VCaP (cell line): ENCODE measurements around the gene KRTAP10-2.

Source experiments
- H3K27ac ChIP-seq: fragments of 450-650 bp; 2 replicates; pipeline ENCODE4 v1.5.1; 2017
- TF ChIP-seq, protein P1 (sequence below): fragments of 450-650 bp; conservative IDR thresholded peaks from 2 replicates; pipeline ENCODE4 v1.5.1; 2017; ENCODE audit warnings: mild to moderate bottlenecking, moderate library complexity

KRTAP10-2 gene

DNA sequence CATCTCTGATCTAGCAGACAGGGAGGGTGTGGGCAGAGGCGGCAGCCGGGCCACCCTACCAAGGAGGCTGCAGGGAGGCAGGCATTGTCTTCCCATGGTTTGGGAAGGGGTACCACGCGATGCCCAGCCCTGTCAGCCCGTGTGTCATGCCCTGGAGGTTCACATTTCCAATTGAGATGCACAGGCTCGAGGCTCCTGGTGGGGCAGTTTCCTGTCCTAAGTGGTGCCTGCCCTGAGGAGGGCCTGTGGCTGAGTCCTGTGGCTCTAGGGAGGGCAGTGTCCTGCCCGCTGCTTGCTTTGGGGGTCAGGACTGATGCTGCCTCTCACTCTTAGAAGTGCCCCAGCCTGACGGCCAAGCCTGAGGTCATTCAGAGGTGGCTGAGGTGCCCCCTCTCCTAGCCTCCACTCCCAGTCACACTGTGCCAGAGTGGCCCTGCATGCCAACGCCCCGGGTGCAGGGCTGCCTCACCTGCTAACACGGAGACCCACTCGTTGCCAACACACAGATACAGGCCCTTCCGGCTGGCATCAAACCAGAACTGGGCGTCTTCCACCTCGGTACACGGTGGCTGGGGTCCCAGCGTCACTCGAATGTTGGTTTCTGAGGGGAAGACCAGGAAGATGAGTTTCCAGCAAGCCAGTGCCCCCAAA is 23.2 kb downstream of the KRTAP10-2 start:
- TF ChIP-seq, protein P1, sequence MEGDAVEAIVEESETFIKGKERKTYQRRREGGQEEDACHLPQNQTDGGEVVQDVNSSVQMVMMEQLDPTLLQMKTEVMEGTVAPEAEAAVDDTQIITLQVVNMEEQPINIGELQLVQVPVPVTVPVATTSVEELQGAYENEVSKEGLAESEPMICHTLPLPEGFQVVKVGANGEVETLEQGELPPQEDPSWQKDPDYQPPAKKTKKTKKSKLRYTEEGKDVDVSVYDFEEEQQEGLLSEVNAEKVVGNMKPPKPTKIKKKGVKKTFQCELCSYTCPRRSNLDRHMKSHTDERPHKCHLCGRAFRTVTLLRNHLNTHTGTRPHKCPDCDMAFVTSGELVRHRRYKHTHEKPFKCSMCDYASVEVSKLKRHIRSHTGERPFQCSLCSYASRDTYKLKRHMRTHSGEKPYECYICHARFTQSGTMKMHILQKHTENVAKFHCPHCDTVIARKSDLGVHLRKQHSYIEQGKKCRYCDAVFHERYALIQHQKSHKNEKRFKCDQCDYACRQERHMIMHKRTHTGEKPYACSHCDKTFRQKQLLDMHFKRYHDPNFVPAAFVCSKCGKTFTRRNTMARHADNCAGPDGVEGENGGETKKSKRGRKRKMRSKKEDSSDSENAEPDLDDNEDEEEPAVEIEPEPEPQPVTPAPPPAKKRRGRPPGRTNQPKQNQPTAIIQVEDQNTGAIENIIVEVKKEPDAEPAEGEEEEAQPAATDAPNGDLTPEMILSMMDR = no peak
- H3K27ac ChIP-seq = no peak overlapping the region

DNA sequence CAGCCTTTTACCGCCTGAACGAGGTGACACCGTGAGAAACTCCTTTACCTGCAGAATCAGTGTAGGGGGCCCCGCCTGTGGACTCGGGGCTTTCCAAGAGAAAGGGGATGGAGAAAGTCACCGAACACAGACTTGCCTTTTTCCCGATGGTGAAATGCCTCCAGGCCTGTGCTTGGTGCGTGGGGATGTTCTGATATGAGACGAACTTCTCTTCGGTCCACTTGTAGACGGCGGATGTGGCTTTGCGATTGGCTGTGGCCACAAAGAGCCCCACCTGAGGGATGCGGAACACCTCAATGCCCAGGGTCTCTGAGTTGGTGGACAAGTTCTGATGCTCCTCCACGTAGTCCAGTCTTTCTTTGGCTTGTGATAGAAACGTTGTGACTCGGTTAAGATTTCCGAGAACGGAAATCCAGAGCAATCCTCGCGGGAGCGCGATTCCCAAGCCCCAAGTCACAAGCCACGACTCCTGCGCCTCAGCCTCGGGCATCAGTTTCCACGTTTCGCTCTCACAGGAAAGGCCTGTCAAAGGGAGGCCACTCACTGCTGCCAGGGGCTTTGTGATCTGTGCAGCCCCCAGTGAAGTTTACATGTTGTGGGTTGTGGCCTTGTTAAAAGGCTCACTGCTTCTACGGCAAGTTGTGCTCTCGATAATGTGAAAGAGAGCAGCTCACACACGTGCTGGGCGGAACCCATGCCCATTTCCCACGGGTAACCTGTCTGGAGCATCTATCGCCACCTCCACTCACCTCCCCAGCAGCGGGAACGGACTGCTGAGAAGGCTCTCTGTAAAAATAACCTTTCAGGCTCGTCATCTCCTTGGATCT is 23.9 kb downstream of the KRTAP10-2 start:
- TF ChIP-seq, protein P1 = no peak
- H3K27ac ChIP-seq = no peak overlapping the region

DNA sequence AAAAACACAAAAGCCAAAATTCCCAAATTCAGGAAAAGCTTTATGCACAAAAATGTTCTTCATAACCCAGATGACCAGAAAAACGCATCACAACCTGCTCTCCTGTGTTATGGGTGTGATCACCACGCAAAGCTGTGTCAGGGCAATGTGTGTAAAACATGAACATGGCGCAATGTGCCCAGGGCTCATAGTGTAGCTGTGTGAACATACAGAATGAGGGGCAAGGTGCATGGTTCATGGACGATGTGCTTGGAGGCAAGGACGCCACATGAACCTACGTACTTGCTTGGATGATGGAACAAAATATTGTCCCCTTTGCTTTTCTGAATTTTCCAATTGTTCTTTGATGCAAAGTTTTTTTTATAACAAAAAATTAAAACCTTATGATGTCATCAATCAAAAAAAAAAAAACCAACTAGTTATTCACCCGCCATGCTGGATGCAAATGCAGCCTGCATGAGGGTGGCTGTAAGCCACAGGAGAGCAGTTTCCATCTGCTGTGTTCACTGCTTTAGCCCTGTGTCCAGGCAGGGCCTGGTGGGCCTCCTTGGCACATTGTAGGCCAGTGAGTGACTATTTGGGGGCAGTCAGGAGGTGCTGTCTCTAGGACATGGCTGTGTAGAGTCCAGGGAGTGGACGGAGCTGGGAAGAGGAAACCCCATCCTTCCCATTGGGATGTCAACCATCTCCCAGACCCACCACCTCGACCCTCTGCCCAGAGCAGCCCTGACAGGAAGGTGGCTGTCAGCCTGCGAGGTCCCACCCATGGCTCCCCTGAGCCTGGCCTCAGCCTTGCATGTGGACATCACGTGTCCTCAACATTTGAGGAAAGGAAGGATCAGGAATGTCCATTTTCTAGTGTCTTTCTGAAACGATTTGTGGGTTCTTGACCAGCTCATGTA is 25.0 kb downstream of the KRTAP10-2 start:
- TF ChIP-seq, protein P1 = no peak
- H3K27ac ChIP-seq = no peak overlapping the region

DNA sequence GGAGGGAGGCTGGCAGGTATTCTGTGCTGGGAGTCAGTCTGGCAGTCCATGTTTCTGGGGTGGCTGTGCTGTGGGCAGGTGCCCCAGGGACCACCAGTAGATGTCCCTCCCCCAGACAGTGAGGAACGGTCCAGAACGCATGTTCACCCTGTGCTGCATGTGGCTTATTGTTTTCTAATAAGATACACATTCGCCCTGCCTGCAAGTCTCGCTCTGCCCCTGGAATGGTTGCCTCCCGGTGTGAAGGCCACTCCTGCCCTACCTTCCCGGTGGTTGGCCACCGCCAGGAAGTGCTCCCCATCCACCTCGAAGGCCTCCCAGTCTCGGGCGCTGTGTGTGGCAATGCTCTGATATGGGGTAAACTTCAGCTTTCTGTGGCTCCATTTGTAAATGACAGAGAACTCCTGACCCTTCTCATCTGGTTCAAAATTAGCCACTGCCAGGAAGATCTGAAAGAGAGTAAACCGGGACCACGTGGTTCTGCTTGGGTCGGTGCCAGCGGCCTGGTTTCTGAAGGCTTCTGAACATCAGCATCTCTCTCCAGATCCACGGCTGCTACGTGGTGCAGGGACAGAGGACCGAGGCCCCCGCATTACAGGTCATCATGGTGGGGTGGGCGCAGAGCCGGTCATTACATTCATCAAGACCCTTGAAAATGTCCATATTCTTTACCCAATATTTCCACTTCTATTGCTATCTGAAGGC is 25.8 kb downstream of the KRTAP10-2 start:
- TF ChIP-seq, protein P1 = no peak
- H3K27ac ChIP-seq = no peak overlapping the region

DNA sequence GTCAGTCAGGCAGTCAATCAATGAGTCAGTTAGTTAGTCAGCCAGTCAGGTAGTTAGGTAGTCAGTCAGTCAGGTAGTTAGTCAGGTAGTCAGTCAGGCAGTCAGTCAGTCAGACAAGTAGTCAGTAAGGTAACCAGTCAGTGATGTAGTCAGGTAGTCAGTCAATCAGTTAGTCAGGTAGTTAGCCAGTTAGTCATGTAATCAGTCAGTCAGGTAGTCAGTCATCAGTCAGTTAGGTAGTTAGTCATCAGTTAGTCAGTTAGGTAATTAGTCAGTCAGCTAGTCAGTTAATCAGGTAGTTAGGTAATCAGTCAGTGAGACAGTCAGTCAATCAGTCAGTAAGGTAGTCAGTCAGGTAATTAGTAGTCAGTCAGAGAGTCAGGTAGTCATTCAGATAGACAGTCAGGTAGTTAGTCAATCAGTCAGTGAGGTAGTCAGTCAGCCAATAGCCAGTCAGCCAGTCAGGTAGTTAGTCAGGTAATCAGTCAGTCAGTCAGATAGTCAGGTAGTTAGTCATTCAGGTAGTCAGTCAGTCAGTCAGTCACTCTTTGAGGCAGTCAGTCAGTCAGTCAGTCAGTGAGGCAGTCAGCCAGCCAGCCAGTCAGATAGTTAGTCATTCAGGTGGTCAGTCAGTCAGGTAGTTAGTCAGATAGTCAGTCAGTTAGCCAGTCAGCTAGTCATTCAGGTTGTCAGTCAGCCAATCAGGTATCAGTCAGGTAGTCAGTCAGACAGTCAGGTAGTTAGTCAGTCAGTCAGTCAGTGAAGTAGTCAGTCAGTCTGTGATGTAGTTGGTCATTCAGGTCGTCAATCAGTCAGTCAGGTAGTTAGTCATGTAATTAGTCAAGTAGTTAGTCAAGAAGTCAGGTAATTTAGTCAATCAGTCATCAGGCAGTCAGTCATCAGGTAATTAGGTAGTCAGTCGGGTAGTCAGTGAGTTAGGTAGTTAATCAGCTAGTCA is 26.6 kb downstream of the KRTAP10-2 start:
- TF ChIP-seq, protein P1 = no peak
- no peak overlapping the region for H3K27ac ChIP-seq

DNA sequence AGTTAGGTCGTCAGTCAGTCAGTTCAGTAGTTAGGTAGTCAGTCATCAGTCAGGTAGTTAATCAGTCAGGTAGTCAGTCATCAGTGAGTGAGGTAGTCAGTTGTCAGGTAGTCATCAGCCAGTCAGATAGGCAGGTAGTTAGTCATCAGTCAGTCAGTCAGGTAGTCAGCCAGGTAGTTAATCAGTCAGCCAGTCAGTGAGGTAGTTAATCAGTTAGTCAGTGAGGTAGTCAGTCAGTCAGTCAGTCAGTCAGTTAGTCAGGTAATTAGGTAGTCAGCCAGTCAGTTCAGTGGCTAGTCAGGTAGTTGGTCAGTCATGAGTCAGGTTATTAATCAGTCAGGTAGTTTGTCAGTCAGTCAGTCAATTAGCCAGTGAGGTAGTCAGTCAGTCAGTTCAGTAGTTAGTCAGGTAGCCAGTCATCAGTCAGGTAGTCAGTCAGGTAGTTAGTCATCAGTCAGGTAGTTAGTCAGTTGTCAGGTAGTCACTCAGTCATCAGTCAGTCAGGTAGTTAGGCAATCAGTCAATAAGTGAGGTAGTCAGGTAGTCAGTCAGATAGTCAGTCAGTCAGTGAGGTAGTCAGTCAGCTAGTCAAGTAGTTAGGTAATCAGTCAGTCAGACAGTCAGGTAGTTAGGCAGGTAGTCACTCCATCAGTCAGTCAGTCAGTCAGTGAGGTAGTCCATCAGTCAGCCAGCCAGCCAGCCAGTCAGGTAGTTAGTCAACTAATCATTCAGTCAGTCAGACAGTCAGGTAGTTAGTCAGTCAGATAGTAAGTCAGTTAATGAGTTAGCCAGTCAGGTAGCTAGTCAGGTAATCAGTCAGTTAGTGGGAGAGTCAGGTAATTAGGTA is 27.5 kb downstream of the KRTAP10-2 start:
- TF ChIP-seq, protein P1 = no peak
- no peak overlapping the region for H3K27ac ChIP-seq
